ENCODE results near the gene LY6G5C. TPM values are rescaled to one million over a fixed set of nuclear protein-coding genes. Genes with fewer than 3 reads are reported as not detected.
A peak's percentile ranks its signal among the peaks of the same experiment; 100 is the strongest.

The LY6G5C gene
- total RNA-seq, 1 donor from 2014 or later: 2.4 TPM

DNA sequence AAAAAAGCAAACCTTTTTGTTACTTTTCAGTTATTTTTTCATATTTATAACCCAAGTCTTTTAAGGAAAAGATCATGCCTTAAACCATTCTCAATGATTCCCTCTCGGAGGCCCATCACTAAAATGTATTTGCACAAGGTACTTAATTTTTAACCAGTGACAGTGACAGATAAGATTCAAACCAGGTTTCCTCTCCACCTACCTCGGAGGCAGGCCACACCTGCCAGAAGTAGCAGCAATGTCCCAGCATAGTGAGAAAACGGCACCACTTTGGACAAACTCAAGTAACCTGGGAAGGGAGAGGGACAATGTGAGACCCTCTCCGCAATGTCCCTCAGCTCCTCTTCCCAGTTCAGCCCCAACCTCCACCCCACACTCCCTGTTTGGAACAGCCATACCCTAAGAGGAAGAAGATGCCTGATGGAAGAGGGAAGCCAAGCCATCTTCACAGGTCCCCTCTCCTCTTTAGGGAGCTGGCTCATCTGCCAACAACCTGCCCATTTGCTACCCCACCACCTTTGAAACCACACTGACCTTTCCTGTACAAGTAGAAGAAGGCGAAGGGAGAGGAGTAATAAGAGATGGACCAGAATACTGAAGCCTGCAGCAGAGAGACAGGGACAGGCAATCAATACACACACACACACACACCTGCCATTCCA is 20.0 kb upstream of the LY6G5C start:
- Mint-ChIP-seq H3K27me3 (ENCODE audit: low read depth) (no peaks in the 10 kb centered on the region), H3K4me3 (ENCODE audit: unreplicated experiment) (peak overlapping the region; percentile 3), H3K27ac (ENCODE audit: unreplicated experiment) (peak overlapping the region; percentile 70), H3K36me3 (ENCODE audit: low read depth) (peaks cover 5% of the 10 kb centered on the region), H3K4me1 (ENCODE audit: low read depth) (peaks cover 26% of the 10 kb centered on the region), H3K9me3 (ENCODE audit: low read depth) (no peaks in the 10 kb centered on the region)
- TF ChIP-seq, protein P1, sequence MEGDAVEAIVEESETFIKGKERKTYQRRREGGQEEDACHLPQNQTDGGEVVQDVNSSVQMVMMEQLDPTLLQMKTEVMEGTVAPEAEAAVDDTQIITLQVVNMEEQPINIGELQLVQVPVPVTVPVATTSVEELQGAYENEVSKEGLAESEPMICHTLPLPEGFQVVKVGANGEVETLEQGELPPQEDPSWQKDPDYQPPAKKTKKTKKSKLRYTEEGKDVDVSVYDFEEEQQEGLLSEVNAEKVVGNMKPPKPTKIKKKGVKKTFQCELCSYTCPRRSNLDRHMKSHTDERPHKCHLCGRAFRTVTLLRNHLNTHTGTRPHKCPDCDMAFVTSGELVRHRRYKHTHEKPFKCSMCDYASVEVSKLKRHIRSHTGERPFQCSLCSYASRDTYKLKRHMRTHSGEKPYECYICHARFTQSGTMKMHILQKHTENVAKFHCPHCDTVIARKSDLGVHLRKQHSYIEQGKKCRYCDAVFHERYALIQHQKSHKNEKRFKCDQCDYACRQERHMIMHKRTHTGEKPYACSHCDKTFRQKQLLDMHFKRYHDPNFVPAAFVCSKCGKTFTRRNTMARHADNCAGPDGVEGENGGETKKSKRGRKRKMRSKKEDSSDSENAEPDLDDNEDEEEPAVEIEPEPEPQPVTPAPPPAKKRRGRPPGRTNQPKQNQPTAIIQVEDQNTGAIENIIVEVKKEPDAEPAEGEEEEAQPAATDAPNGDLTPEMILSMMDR (IDR thresholded peaks at IDR 0.05): no peak
- no peak for DNase-seq (ENCODE audit: low spot score)

DNA sequence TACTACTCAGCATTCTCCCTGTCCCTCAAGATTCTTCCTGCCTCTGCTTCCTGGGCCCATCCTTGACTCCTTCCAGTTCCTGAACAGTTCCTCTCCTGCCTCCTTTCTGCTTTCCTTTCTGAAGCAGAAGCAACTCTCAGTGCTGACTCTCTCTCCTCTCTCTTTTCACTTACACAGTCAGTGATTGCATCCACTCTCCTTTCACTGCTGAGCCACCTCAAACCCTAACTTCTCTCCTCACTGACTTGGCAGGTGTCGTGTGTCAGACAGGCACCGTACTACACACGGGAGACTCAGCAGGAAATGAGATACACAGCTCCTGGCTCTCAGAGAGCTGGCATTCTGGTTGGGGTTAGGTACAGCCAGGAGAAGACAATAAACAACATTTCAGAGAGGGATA is 16.7 kb upstream of the LY6G5C start:
- peaks cover 15% of the 10 kb centered on the region for H3K36me3 Mint-ChIP-seq (ENCODE audit: low read depth)
- TF ChIP-seq, protein P1 (IDR thresholded peaks at IDR 0.05): no peak
- H3K4me1 Mint-ChIP-seq (ENCODE audit: low read depth): peaks cover 18% of the 10 kb centered on the region
- H3K27me3 Mint-ChIP-seq (ENCODE audit: low read depth): no peaks in the 10 kb centered on the region
- no peak overlapping the region for H3K4me3 Mint-ChIP-seq (ENCODE audit: unreplicated experiment)
- H3K27ac Mint-ChIP-seq (ENCODE audit: unreplicated experiment): peak overlapping the region; percentile 4
- DNase-seq (ENCODE audit: low spot score): no peak
- no peaks in the 10 kb centered on the region for H3K9me3 Mint-ChIP-seq (ENCODE audit: low read depth)

DNA sequence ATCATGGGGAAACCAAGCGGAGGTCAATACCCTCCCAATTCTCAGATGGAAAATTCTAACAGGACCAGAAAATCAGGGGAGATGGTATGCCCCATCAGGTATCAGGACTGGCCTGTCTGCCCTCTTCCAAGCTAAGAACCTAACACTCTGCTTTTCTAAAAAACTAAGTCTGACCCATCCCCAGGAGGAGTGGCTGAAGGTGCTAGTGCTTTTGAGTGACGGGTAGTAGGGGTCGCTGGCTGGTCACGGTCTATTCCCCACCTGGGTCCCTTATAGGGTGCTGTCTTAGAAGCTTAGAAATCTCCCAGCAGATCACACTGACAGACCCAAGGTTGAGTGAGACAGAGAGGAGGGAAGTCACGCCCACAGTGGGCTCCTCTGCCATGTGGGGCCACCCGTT is 12.7 kb upstream of the LY6G5C start:
- no peak overlapping the region for H3K4me3 Mint-ChIP-seq (ENCODE audit: unreplicated experiment)
- no peak overlapping the region for H3K27ac Mint-ChIP-seq (ENCODE audit: unreplicated experiment)
- no peaks in the 10 kb centered on the region for H3K4me1 Mint-ChIP-seq (ENCODE audit: low read depth)
- no peaks in the 10 kb centered on the region for H3K27me3 Mint-ChIP-seq (ENCODE audit: low read depth)
- H3K36me3 Mint-ChIP-seq (ENCODE audit: low read depth): peaks cover 25% of the 10 kb centered on the region
- no peaks in the 10 kb centered on the region for H3K9me3 Mint-ChIP-seq (ENCODE audit: low read depth)
- DNase-seq (ENCODE audit: low spot score): no peak
- TF ChIP-seq, protein P1 (IDR thresholded peaks at IDR 0.05): no peak

DNA sequence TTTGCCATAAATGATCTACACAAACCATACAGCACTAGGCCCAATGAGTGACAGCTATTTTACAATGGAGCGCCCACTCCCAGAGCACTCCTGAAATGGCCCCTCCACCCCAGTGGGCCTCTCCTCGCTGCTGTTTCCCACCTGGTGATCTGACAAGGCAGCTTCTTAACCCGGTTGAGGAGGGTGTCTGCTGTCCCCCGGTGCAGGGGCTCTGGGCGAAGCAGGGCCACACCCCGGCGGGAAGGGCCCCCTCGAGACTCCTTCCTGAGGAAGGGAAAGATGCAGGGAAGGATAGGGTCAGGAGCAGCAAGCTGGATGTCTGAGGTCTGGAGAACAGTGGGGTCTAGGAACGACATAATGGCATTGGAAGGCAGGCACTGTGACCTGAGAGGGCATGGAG is 12.0 kb upstream of the LY6G5C start:
- no peak for DNase-seq (ENCODE audit: low spot score)
- Mint-ChIP-seq H3K4me1 (ENCODE audit: low read depth) (no peaks in the 10 kb centered on the region), H3K27ac (ENCODE audit: unreplicated experiment) (no peak overlapping the region), H3K4me3 (ENCODE audit: unreplicated experiment) (no peak overlapping the region), H3K9me3 (ENCODE audit: low read depth) (no peaks in the 10 kb centered on the region), H3K27me3 (ENCODE audit: low read depth) (no peaks in the 10 kb centered on the region), H3K36me3 (ENCODE audit: low read depth) (peaks cover 27% of the 10 kb centered on the region)
- TF ChIP-seq, protein P1 (IDR thresholded peaks at IDR 0.05): no peak

DNA sequence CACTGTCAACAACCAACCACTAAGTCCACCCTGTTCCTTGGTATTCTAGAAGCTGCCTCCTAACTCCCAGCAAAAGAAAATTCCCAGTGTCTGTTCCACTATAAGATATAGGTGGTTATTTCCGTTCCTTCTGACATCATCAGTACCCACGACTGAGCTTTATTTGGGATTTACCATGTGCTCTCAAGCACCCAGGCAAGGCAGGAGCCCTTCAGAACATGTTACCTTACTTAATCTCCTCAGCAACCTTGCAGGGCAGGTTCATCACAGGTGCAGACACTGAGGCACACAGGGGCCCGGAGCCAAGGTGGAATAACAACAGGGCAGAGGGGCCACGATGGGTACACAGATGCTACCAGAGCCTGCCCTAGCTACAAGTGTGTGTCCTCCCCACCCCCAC is 11.5 kb upstream of the LY6G5C start:
- no peaks in the 10 kb centered on the region for H3K9me3 Mint-ChIP-seq (ENCODE audit: low read depth)
- no peaks in the 10 kb centered on the region for H3K4me1 Mint-ChIP-seq (ENCODE audit: low read depth)
- H3K36me3 Mint-ChIP-seq (ENCODE audit: low read depth): peaks cover 27% of the 10 kb centered on the region
- H3K27ac Mint-ChIP-seq (ENCODE audit: unreplicated experiment): no peak overlapping the region
- no peaks in the 10 kb centered on the region for H3K27me3 Mint-ChIP-seq (ENCODE audit: low read depth)
- H3K4me3 Mint-ChIP-seq (ENCODE audit: unreplicated experiment): no peak overlapping the region
- no peak for DNase-seq (ENCODE audit: low spot score)
- TF ChIP-seq, protein P1 (IDR thresholded peaks at IDR 0.05): no peak

Data from chondrocyte (in vitro differentiated cells).